NCI-H446 (cell line): ENCODE results near the gene C16orf78.

ENCODE experiments used
- DNase-seq, 2 experiments: peaks; one replicate each; lab custom pipeline; 2025; lab: John Stamatoyannopoulos, UW

Gene C16orf78

DNA sequence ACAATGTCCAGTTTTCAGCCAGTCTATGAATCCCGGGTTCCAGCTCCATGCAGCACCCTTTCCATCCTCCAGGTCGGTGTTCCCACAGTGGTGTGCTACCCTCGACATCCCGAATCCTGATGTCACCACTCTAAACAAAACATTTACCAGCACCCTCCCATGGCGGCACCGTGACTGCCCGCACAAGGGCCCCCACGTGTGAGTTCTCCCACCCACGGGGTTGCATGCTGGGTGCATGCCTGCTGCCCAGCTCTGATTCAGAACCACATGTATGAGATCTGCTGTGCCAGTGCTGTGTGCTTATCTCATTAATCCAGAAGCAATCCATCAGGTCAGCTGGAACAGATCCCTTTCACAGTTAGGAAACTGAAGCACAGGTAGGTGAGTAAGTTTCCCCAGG lies 57.4 kb downstream of the C16orf78 start:
- no peak for DNase-seq

- DNase-seq = no peak
These were observed 58.1 kb downstream of the C16orf78 start for GRCh38 chr16:49431591-49432290.

- no peak for DNase-seq
These were observed 61.1 kb downstream of the C16orf78 start for GRCh38 chr16:49434733-49435132.

DNA sequence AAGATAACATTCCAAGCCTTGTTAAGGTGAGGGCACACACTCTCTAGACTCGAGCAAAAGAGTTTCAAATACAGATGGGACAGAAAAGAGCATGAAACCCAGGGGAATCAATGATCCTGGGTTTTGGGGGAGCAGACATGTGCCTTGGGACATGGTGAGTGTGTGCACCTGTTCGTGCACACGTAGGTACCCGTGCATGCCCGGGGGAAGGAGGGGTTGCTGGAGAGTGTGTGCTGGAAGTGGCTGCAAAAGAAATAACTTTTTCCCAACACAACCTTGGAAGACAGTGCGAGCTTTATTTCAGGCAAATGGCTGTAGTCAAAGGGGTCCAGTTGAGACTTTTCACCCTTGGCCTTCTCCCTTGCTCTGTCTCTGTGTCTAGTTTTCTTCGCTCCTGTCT lies 62.6 kb downstream of the C16orf78 start:
- DNase-seq = no peak

DNA sequence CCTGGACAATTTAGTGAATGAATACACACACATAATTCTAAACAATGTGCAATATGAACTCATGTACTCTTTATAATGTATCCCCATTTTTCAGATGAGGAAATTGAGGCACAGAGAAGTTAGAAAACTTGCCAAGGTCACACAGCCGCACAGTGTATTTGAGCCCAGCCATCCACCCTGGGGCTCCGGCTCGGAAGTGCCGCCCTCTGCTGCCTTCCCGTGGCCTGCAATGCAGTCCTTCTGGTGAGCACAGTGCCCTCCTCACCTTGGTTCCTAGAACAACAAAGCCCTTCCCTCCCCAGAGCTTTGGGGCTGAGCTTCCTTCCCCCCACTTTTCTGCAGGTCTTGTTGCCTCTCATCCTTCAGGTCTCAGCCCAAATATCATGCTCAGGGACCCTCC lies 63.7 kb downstream of the C16orf78 start:
- no peak for DNase-seq

GRCh38 chr16:49439050-49439449 lies 65.4 kb downstream of the C16orf78 start:
- DNase-seq = no peak

- no peak for DNase-seq
These were observed 66.1 kb downstream of the C16orf78 start for GRCh38 chr16:49439676-49440075.

DNA sequence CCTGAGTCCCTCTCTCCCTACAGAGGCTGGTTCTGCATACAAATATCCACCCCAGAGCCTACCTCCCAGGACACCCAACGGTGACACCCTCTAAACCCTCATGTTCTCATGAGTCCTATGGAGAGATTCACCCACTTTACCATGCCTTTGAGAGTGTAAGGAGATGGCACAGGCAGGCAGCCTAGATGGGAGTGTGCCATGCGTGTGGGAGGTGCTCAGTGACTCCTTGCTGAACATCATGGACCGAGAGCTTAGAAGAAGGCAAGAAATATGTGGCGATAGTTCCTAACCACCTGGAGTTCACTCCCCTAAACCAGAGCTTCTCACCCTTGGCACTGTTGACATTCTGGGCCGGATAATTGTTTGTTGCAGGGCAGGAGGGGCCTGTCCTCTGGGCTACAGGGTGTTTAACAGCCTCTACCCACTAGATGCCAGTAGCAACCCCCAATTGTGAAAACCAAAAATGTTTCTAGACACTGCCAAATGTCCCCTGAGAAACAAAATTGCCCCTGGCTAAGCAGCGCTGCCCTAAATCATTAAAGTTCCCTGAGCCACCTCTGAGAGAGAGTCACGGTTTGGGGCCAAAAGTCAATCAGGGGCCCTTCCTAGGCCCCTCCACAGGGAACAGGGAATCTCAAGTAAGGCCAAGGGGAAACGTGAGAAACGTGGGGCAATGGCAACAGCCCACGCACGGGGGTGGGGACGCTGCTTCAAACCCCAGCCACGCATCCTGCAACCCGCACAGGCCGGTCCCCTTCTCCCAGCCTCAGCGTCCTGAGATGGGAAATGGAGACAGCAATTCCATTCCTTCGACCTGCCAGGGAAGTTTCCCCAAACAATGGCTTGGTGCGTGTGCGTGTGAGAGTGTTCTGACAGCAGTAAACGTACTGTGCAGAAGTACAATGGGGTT lies 66.8 kb downstream of the C16orf78 start:
- peak; percentile 10 to 34 for DNase-seq

DNA sequence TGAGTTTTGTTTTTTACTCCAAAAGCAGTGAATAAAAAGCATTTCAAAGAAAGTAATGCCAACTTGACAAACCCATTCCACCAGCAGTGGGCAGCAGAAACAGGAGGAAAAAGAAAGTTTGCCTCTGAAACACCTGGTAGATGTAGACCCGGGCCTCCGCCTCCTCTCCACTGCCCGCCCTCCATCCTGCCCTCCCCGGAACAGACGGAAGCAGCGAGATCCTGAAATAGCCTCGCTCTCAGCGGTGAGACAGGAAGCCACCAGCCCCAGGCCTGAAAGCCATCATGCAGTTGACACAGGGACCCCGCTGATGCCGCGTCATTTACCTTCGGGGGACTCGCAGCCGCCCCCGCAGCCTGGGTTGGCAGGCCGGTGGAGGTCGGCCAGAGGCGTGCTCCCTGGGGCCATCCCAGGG lies 67.8 kb downstream of the C16orf78 start:
- DNase-seq = peak in 1 of 2 experiments; percentile 16

DNA sequence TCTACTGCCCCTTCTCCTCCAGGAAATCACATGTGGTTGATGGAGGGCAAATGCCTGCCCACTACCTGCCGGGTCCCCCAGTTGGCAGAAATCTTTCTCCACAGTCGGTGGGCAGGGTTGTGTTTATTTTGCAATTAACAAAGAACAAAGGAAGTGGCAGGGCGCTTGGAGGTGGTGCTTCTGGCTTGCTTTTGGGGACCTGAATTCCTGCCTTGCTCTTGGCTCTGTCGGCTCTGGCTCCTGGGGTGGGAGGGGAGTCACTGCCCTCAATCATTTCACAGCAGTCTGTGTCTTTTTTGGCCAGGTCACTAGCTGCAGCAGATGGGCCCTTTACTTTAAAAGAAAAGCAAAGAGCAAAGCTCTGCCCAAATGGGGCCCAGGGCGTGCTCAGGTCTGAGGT lies 69.2 kb downstream of the C16orf78 start:
- DNase-seq = no peak

GRCh38 chr16:49443576-49443975 lies 70.0 kb downstream of the C16orf78 start:
- no peak for DNase-seq

DNA sequence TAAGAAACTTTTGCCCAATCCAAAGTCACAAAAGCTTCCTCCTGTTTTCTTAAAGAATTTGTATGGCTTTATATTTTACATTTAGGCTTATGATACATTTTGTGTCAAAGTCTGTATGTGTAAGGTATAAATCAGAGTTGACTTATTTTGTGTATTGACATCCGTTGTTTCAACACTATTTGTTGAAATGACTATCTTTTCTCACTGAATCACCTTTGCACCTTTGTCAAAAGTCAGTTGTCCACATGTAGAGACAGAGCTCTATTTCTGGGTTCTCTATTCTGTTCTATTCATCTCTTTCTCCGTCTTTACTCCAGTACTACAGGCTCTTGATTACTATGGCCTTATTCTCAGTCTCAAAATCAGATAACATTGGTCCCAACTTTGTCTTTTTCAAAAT lies 73.2 kb downstream of the C16orf78 start:
- no peak for DNase-seq
